ENCODE measurements around the gene MYH6. TPM values are rescaled to one million over a fixed set of nuclear protein-coding genes. Genes with fewer than 3 reads are reported as not detected.
A peak's percentile ranks its signal among the peaks of the same experiment; 100 is the strongest.

Gene MYH6
- total and polyA plus RNA-seq, 12 donors, result 76.6 to 7,525 (median 314) TPM

- H3K9me3 ChIP-seq, result no peaks in the 10 kb centered on the region
- DNase-seq (no peak), ATAC-seq (peak in 1 of 8 donors; percentile 7)
- peaks cover 0 to 36% (median 0%) of the 10 kb centered on the region in 9 donors for H3K4me1 ChIP-seq
- H3K4me3 ChIP-seq, result peak overlapping the region in 1 of 10 donors; percentile 11
- no peak for TF ChIP-seq CTCF (IDR thresholded peaks at IDR 0.05)
- no peaks in the 10 kb centered on the region for H3K27me3 ChIP-seq
- H3K36me3 ChIP-seq, result peaks cover 0 to 90% (median 3%) of the 10 kb centered on the region in 9 donors
- intact Hi-C loops (cut with DNase I), result no loop called here
- WGBS, 2 donors, result 38 to 52% methylated on average over 18 to 21 of the region's 21 CpGs
- H3K27ac ChIP-seq, result peak overlapping the region in 5 of 10 donors; percentile 41 to 72 (median 58)
These were observed 8.0 kb upstream of the MYH6 start for GRCh38 chr14:23415821-23416778.

GRCh38 chr14:23414906-23415820 is 7.1 kb upstream of the MYH6 start:
- no peak overlapping the region for H3K4me3 ChIP-seq
- intact Hi-C loops (cut with DNase I), result no loop called here
- no peak for ATAC-seq
- no peak for DNase-seq
- WGBS, 2 donors, result 62 to 68% methylated on average over 39 of the region's 39 CpGs
- TF ChIP-seq CTCF (IDR thresholded peaks at IDR 0.05), result no peak
- peak overlapping the region in 7 of 10 donors; percentile 20 to 82 (median 47) for H3K27ac ChIP-seq
- H3K27me3 ChIP-seq, result no peaks in the 10 kb centered on the region
- no peaks in the 10 kb centered on the region for H3K9me3 ChIP-seq
- peaks cover 0 to 81% (median 3%) of the 10 kb centered on the region in 9 donors for H3K36me3 ChIP-seq
- H3K4me1 ChIP-seq, result peaks cover 0 to 28% (median 0%) of the 10 kb centered on the region in 9 donors

- Histone ChIP-seq H3K36me3 (peaks cover 0 to 77% (median 2%) of the 10 kb centered on the region in 9 donors), H3K27me3 (no peaks in the 10 kb centered on the region), H3K4me1 (peaks cover 0 to 29% (median under 1%) of the 10 kb centered on the region in 9 donors), H3K9me3 (no peaks in the 10 kb centered on the region), H3K27ac (peak overlapping the region in 8 of 10 donors; percentile 20 to 82 (median 52)), H3K4me3 (no peak overlapping the region)
- DNase-seq, result no peak
- 24 to 31% methylated on average over 3 of the region's 3 CpGs for WGBS, 2 donors
- TF ChIP-seq CTCF (IDR thresholded peaks at IDR 0.05), result no peak
- ATAC-seq, result no peak
- intact Hi-C loops (cut with DNase I), result no loop called here
These were observed 6.2 kb upstream of the MYH6 start for GRCh38 chr14:23414254-23414653.

GRCh38 chr14:23413681-23414080 is 5.6 kb upstream of the MYH6 start:
- Histone ChIP-seq H3K9me3 (no peaks in the 10 kb centered on the region), H3K4me3 (no peak overlapping the region), H3K27me3 (no peaks in the 10 kb centered on the region), H3K27ac (peak overlapping the region in 7 of 10 donors; percentile 22 to 84 (median 58)), H3K36me3 (peaks cover 0 to 71% (median 0%) of the 10 kb centered on the region in 9 donors), H3K4me1 (peaks cover 0 to 32% (median 5%) of the 10 kb centered on the region in 9 donors)
- intact Hi-C loops (cut with DNase I), result no loop called here
- DNase-seq (no peak), ATAC-seq (no peak)
- WGBS, 2 donors, result 43 to 54% methylated on average over 16 of the region's 16 CpGs
- no peak for TF ChIP-seq CTCF (IDR thresholded peaks at IDR 0.05)

Measured in heart right ventricle (tissue), 16 donors.